ENCODE data around the gene NSL1. TPM values are rescaled to one million over a fixed set of nuclear protein-coding genes. Genes with fewer than 3 reads are reported as not detected.

Gene NSL1
- total RNA-seq, 1 donor from 2014 or later: 42.1 TPM

DNA sequence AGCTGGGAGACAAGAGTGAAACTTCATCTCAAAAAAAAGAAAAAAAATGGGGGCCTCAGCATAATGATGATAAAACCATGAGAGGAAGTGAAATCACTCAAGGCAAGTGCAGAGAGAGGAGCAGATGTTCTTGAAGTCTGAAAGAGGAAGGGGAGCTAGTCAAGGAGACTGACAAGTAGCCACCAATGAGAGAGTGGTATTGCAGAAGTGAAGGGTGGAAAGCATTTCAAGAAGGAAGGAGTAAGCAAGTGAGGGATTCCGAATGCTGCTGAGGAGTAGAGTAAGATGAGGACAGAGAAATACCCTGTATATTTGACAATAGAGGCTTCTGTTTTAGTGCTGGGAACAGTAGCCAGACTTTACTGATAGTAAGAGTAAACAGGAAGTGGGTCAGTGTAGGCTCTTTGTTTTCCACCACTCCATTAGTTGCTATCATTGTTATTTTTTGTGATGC, 3.0 kb upstream of the NSL1 start:
- Mint-ChIP-seq H3K4me3 (peak overlapping the region; percentile 6), H3K9me3 (no peaks in the 10 kb centered on the region), H3K27ac (peak overlapping the region; percentile 6), H3K36me3 (peaks cover 7% of the 10 kb centered on the region), H3K27me3 (no peaks in the 10 kb centered on the region), H3K4me1 (ENCODE audit: unreplicated experiment) (peaks cover 7% of the 10 kb centered on the region)
- TF ChIP-seq, protein P1, sequence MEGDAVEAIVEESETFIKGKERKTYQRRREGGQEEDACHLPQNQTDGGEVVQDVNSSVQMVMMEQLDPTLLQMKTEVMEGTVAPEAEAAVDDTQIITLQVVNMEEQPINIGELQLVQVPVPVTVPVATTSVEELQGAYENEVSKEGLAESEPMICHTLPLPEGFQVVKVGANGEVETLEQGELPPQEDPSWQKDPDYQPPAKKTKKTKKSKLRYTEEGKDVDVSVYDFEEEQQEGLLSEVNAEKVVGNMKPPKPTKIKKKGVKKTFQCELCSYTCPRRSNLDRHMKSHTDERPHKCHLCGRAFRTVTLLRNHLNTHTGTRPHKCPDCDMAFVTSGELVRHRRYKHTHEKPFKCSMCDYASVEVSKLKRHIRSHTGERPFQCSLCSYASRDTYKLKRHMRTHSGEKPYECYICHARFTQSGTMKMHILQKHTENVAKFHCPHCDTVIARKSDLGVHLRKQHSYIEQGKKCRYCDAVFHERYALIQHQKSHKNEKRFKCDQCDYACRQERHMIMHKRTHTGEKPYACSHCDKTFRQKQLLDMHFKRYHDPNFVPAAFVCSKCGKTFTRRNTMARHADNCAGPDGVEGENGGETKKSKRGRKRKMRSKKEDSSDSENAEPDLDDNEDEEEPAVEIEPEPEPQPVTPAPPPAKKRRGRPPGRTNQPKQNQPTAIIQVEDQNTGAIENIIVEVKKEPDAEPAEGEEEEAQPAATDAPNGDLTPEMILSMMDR (conservative IDR thresholded peaks at IDR 0.05): no peak
- no peak for DNase-seq (ENCODE audit: extremely low spot score, unreplicated experiment)

DNA sequence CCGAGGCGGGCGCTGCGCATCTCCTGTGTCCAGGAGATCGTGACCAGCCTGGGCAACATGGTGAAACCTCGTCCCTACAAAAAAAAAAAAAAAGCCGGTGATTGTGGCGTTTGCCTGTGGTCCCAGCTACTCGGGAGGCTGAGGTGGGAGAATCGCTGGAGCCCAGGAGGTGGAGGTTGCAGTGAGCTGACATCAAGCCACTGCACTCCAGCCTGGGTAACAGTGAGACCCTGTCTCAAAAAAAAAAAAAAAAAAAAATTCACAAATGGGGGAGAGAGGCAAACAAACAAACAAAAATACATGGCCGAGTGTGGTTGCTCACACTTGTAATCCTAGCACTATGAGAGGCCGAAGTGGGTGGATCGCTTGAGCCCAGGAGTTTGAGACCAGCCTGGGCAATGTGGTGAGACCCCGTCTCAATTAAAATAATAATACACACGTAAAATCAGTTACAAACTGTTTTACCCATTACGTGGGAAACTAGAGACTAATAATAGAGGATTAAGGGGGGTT, 875 bp upstream of the NSL1 start:
- Mint-ChIP-seq H3K27ac (peak overlapping the region; percentile 98), H3K36me3 (peaks cover 3% of the 10 kb centered on the region), H3K4me3 (peak overlapping the region; percentile 97), H3K4me1 (ENCODE audit: unreplicated experiment) (peaks cover 8% of the 10 kb centered on the region), H3K9me3 (no peaks in the 10 kb centered on the region), H3K27me3 (no peaks in the 10 kb centered on the region)
- TF ChIP-seq, protein P1 (conservative IDR thresholded peaks at IDR 0.05): no peak
- no peak for DNase-seq (ENCODE audit: extremely low spot score, unreplicated experiment)

- peaks cover 3% of the 10 kb centered on the region for H3K36me3 Mint-ChIP-seq
- no peaks in the 10 kb centered on the region for H3K27me3 Mint-ChIP-seq
- H3K4me3 Mint-ChIP-seq: peak overlapping the region; percentile 97
- peaks cover 8% of the 10 kb centered on the region for H3K4me1 Mint-ChIP-seq (ENCODE audit: unreplicated experiment)
- H3K9me3 Mint-ChIP-seq: no peaks in the 10 kb centered on the region
- TF ChIP-seq, protein P1 (conservative IDR thresholded peaks at IDR 0.05): no peak
- DNase-seq (ENCODE audit: extremely low spot score, unreplicated experiment): no peak
- peak overlapping the region; percentile 98 for H3K27ac Mint-ChIP-seq
Measured at GRCh38 chr1:212791261-212791675, 309 bp downstream of the NSL1 start.

DNA sequence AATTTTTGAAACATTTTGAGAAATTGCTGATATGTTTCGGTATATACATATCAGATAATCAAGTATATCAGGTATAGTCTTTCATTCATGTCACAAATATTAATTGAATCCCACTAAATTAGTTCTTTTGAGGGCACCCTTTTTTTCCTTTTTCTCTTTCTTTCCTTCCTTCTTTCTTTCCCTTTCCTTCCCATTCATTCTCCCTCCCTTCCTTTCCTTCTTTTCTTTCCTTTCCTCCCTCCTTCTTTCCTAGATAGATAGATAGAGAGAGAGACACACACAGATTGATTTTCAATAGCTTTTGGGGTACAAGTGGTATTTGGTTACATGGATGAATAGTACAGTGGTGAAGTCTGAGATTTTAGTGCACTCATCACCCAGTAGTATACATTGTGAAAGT, 5.7 kb downstream of the NSL1 start:
- TF ChIP-seq, protein P1 (conservative IDR thresholded peaks at IDR 0.05): no peak
- H3K9me3 Mint-ChIP-seq: no peaks in the 10 kb centered on the region
- peaks cover 22% of the 10 kb centered on the region for H3K36me3 Mint-ChIP-seq
- H3K27me3 Mint-ChIP-seq: no peaks in the 10 kb centered on the region
- H3K4me1 Mint-ChIP-seq (ENCODE audit: unreplicated experiment): peaks cover 4% of the 10 kb centered on the region
- DNase-seq (ENCODE audit: extremely low spot score, unreplicated experiment): no peak
- no peak overlapping the region for H3K4me3 Mint-ChIP-seq
- no peak overlapping the region for H3K27ac Mint-ChIP-seq

DNA sequence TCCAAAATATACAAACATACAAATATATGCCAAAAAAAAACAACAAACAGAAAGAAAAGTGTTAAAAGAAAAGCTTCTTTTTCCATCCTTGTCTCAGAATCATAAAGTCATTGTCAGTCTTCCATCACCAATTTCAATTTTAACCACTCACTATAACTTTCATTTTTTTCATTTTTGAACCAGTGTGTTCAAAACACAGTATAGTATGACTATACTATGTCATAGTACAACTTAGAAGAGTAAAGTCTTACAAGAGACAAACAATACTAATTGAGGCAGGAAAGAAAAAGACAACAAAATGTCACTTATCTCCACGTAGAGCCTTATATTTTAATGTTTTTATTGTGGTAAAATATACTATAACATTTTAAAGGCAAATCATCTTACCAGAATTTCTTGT, 7.6 kb downstream of the NSL1 start:
- H3K36me3 Mint-ChIP-seq: peaks cover 23% of the 10 kb centered on the region
- no peaks in the 10 kb centered on the region for H3K4me1 Mint-ChIP-seq (ENCODE audit: unreplicated experiment)
- no peak overlapping the region for H3K27ac Mint-ChIP-seq

More for the DNA sequence above, 7.6 kb downstream of the NSL1 start:
- TF ChIP-seq, protein P1 (conservative IDR thresholded peaks at IDR 0.05): no peak
- H3K4me3 Mint-ChIP-seq: no peak overlapping the region
- no peak for DNase-seq (ENCODE audit: extremely low spot score, unreplicated experiment)
- H3K9me3 Mint-ChIP-seq: no peaks in the 10 kb centered on the region
- no peaks in the 10 kb centered on the region for H3K27me3 Mint-ChIP-seq
